Adipocyte (in vitro differentiated cells): Measurements from ENCODE around the gene KCND1.

Source experiments
- DNase-seq: peaks from one replicate; pipeline ENCODE4 v3.0.0-alpha.2; 2015; ENCODE audit warnings: low read depth
- H3K27me3 ChIP-seq: replicated peaks from 2 replicates; pipeline ENCODE4 v1.7.0; 2013; ENCODE audit warnings: mild to moderate bottlenecking, low read length, moderate library complexity; ENCODE audit not compliant: control insufficient read depth, insufficient read depth
- H3K36me3 ChIP-seq: 2 replicates; pipeline ENCODE4 v1.7.0; 2013; ENCODE audit warnings: low read length, mild to moderate bottlenecking, moderate library complexity; ENCODE audit not compliant: control insufficient read depth, insufficient read depth, severe bottlenecking
- H3K4me1 ChIP-seq: 2 replicates; pipeline ENCODE4 v1.7.0; 2013; ENCODE audit warnings: mild to moderate bottlenecking, low read length, moderate library complexity; ENCODE audit not compliant: control insufficient read depth, insufficient read depth
- H3K4me3 ChIP-seq: 2 replicates; pipeline ENCODE4 v1.7.0; 2013; ENCODE audit warnings: mild to moderate bottlenecking, low read length, moderate library complexity
- H3K9ac ChIP-seq: 2 replicates; pipeline ENCODE4 v1.7.0; 2013; ENCODE audit warnings: mild to moderate bottlenecking, low read length, moderate library complexity
- H3K9me3 ChIP-seq: 2 replicates; pipeline ENCODE4 v1.7.0; 2013; ENCODE audit warnings: mild to moderate bottlenecking, low read length, moderate library complexity; ENCODE audit not compliant: control insufficient read depth

The KCND1 gene

DNA sequence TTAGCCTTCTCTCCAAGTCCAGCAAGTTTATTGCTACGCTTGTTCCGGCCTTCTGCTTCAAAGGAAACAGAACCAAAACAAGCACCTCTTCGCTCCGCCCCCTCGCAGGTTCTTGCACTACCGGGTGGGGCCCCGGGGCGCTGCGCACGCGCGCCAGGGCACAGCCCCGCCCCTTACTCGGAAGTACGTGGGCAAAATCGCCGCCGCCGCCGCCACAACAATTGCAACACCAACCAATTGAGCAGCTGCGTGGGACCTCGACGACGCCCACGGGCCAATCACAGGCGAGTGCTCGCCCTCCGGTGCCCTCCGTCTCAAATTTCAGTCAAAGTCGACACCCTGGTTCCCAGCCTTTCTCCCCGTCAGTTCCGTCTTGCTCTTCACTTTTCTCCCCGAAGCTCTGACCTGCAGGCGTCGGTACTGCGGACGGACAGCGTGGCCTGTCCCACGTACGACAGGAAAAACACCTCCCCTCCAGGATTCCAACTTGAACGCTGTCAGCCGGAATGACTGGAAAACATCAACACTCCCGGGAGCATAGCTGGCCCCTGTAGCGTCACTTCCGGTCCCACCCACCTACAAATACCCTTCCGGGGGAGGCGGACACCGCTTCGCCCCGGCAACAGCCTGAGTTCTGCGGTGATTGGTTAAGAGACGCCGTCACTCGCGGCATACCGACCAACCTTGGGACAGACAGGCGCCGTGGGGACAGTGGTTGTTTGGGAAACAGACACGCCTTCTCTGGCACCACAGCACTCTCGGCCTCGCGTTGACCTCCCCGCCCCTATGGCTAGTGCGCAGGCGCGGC is 13.6 kb downstream of the KCND1 start:
- DNase-seq: peak; percentile 96
- peaks cover 17% of the 10 kb centered on the region for H3K4me1 ChIP-seq

DNA sequence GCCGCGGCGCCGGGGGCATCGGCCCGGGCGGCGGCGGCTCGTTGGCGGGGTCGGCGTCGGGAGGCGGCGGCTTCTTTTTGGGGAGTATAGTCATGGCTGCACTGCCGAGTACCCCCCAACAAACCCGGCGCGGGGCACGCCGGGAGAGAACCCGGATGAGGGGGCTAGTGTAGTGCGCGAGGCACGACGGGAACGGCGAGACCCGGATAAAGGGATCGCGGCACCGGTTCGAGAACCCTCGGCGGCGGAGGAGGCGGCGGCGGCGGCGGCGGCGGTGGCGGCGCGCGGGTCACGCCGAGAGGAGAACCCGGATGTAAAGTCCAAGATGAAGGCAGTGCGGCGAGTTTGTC is 14.2 kb downstream of the KCND1 start, which contains the start of gene OTUD5:
TSS of gene OTUD5 (minus strand) at position 131 of the 350 bp plus-strand sequence. CDS start at position 94, 37 bp downstream.
- Histone ChIP-seq H3K9ac (peak within 1 kb of the TSS; percentile 90), H3K27me3 (no peaks in the 10 kb centered on the region), H3K36me3 (peaks cover 7% of the 10 kb centered on the region), H3K9me3 (no peaks in the 10 kb centered on the region), H3K4me1 (peaks cover 18% of the 10 kb centered on the region), H3K4me3 (peak within 1 kb of the TSS; percentile 82)
- no peak for DNase-seq

More for the DNA sequence above, 13.6 kb downstream of the KCND1 start:
- Histone ChIP-seq H3K36me3 (peaks cover 7% of the 10 kb centered on the region), H3K27me3 (no peaks in the 10 kb centered on the region), H3K4me3 (peak overlapping the region; percentile 82), H3K9ac (peak overlapping the region; percentile 90), H3K9me3 (no peaks in the 10 kb centered on the region)

- peaks cover 7% of the 10 kb centered on the region for H3K36me3 ChIP-seq
- peak; percentile 52 for DNase-seq
- H3K4me1 ChIP-seq: peaks cover 18% of the 10 kb centered on the region
These were observed 14.8 kb downstream of the KCND1 start for GRCh38 chrX:48956728-48957414.

DNA sequence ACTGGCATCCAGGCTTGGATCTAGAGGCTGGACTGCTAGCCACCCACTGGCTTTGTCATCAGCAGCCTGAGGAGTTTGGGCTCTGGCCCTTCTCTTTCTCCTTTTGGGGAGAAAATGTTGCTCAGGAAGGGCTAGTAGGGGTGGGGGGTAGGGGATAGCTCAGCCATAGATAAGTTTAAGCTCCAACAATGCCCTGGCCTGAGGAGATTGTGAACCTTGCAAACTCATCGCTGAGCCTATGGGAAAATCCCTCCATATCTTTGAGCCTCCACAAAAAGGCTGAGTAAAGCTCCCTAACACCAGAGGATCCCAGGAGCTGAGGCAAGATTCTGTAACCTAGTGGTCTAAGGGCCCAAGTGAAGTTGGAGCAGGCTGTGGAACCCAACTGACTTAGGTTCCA is 23.1 kb downstream of the KCND1 start:
- no peak for DNase-seq
- no peaks in the 10 kb centered on the region for H3K9me3 ChIP-seq
- H3K4me3 ChIP-seq: no peak overlapping the region
- no peak overlapping the region for H3K9ac ChIP-seq
- peaks cover 8% of the 10 kb centered on the region for H3K36me3 ChIP-seq
- peaks cover 3% of the 10 kb centered on the region for H3K4me1 ChIP-seq
- H3K27me3 ChIP-seq: no peaks in the 10 kb centered on the region

More at GRCh38 chrX:48956728-48957414, 14.8 kb downstream of the KCND1 start:
- peak overlapping the region; percentile 82 for H3K4me3 ChIP-seq
- peak overlapping the region; percentile 86 for H3K9ac ChIP-seq
- no peaks in the 10 kb centered on the region for H3K27me3 ChIP-seq
- no peaks in the 10 kb centered on the region for H3K9me3 ChIP-seq

DNA sequence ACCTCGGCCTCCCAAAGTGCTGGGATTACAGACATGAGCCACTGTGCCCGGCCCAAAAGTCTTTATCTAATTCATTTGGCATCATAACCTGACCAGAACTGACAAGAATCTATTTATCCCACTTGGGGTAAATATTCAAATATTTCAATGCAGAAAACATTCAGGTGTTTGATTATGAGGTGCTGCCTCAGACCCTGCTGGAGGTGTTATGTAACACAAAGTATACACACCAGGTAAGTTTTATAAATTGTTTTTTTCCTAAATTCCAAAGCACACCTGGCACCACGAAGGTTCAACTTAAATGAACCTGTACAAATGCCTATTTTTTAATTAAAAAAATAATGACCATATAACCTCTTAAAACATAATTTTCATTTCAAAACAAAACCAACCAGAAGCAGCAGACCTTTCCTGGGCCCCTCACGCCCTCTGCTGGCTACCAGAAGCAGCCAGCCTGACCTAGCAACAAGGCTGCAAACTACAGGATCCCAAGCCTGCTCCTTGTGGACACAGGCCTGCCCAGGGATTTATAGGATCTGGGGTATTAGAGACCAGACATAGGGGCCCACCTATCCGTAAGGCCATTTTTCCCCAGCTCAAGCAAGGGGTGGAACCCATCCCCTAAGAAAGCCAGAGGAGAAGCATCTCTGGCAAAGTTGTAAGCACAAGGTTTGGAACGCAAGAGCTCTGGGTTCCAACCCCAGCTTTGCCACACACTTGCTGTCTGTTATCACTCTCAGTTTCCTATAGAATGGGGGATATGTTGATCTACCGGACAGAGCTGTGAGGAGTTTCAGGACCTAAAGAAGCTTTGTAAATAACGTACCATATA is 25.9 kb downstream of the KCND1 start:
- no peak overlapping the region for H3K9ac ChIP-seq
- H3K4me3 ChIP-seq: no peak overlapping the region
- no peaks in the 10 kb centered on the region for H3K9me3 ChIP-seq
- DNase-seq: peak; percentile 73
- no peaks in the 10 kb centered on the region for H3K4me1 ChIP-seq
- H3K27me3 ChIP-seq: no peaks in the 10 kb centered on the region
- H3K36me3 ChIP-seq: peaks cover 14% of the 10 kb centered on the region

DNA sequence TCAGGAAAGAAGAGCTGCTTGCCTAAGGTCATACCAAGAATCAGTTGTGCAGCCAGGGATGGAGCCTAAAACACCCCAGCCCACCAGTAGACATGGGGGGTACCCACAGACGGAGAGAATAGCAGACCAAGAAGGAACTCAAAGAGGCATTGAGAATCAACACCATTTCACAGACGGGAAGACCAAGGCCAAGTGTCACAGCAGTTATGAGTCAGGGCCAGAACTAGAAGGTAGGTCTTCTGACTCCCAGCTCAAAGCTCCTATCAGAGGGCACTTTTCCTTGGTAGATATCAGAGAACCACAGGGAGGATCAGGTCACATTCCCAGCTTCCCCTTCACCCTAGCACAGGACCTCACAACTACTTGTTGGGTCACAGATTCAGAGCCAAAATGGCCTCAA is 28.7 kb downstream of the KCND1 start:
- H3K9me3 ChIP-seq: no peaks in the 10 kb centered on the region
- H3K36me3 ChIP-seq: peaks cover 25% of the 10 kb centered on the region
- no peak overlapping the region for H3K9ac ChIP-seq
- peaks cover 10% of the 10 kb centered on the region for H3K27me3 ChIP-seq
- DNase-seq: no peak
- H3K4me1 ChIP-seq: no peaks in the 10 kb centered on the region
- H3K4me3 ChIP-seq: no peak overlapping the region

DNA sequence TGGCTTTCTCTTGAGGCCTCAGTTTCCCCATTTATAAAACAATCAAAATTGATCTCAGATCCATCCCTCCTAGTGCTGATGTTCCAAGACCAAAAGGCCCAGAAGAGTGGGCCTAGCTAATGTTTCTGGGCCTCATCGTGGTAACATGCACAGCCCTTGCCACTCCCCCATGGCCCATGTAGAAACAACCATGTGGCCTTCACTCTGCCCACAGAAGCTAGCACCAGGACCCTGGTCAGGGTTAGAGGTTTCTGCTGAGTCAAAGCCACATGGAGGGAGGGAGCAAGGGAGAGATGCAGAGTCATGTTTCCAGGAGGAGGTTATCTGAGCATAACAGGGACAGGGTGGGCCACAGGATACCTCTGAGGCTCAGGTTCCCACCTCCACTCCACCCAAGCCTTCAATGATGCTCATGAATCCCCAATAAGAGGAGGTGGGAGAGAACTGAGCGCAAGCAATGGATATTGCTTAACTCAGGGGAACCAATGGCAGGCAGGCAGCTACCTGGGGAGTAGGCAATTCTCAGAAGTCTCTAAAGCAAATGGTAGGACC is 31.2 kb downstream of the KCND1 start:
- H3K9ac ChIP-seq: no peak overlapping the region
- no peak overlapping the region for H3K4me3 ChIP-seq
- peaks cover 10% of the 10 kb centered on the region for H3K27me3 ChIP-seq
- H3K9me3 ChIP-seq: no peaks in the 10 kb centered on the region
- H3K36me3 ChIP-seq: peaks cover 25% of the 10 kb centered on the region
- H3K4me1 ChIP-seq: no peaks in the 10 kb centered on the region
- DNase-seq: no peak

DNA sequence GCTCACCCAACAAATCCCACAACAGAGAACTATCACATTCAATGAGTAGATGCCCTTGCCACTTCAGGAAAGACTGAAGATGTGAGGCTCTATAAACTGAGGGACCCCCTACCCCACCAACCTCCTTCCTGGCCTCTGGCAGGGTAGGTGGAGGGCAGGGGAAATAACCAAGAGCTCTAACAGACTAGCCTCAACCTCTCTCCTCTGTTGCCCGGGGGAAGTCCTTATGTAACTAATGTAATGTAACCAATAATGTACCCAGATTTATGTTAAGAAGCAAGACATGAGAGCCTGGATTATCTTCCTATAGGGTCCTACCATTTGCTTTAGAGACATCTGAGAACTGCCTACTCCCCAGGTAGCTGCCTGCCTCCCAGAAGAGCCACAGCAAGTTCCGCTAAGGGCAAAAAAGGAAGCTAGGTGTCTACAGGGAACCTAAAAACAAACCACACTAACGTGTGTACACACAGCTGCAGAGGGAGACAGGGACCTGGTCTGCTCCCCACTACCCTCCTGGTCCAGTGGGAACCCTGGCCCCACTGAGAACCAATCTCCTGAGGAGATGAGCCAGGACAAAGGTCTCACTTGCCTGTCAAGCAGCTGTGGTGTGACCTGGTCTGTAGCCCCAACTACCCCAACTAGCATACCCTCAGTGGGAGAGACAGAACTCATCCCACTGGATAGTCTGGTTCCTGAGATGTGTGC is 32.0 kb downstream of the KCND1 start:
- no peak for DNase-seq
- Histone ChIP-seq H3K9ac (no peak overlapping the region), H3K27me3 (peaks cover 10% of the 10 kb centered on the region), H3K9me3 (no peaks in the 10 kb centered on the region), H3K4me3 (no peak overlapping the region), H3K36me3 (peaks cover 31% of the 10 kb centered on the region), H3K4me1 (no peaks in the 10 kb centered on the region)

DNA sequence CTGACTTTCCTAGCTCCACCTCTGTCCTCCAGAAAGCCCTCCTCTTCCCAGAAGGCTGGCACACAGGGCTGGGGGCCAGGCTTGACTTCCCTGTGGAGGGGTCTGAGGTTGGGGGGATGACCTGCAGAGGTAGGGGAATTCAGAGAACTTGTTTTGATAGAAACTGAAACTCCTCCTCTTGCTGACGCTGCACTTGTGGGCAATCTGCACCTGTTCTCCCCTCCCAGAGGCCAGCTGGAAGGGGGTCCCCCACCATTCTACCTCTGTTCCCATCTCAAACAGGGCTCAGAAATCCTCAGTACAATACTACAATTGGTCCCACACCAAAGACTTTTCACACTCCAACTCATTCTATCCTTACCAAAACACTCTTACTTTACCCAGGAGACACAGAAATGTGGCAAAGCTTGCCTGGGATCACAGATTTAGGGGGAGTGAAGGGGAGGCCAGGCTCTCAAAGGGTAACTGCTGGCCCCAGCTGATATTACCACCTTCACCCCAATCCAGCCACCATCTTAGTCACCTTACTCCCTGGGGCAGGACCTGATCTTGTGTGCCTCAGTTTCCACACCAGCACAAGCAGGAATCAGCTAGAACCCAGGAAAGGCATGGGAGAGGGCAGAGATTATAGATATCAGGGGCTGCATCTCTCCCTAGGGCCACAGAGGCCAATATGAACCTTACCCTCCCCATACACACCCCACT is 32.8 kb downstream of the KCND1 start:
- peaks cover 10% of the 10 kb centered on the region for H3K27me3 ChIP-seq
- no peak overlapping the region for H3K4me3 ChIP-seq
- no peaks in the 10 kb centered on the region for H3K9me3 ChIP-seq
- H3K9ac ChIP-seq: no peak overlapping the region
- DNase-seq: no peak
- peaks cover 37% of the 10 kb centered on the region for H3K36me3 ChIP-seq
- H3K4me1 ChIP-seq: no peaks in the 10 kb centered on the region
